H9 (cell line): ENCODE measurements around the gene RUSC2. TPM values are rescaled to one million over a fixed set of nuclear protein-coding genes. Genes with fewer than 3 reads are reported as not detected.

Source experiments
- DNase-seq: peaks from one replicate; pipeline ENCODE4 v3.0.0-alpha.2; 2017
- H2AFZ ChIP-seq: one replicate; pipeline ENCODE4 v1.6.1; 2013; ENCODE audit warnings: mild to moderate bottlenecking, low read length, control low read depth, moderate library complexity
- H2AK5ac ChIP-seq: 2 replicates; pipeline ENCODE4 v1.6.1; 2013; ENCODE audit warnings: low read length, control low read depth, mixed read lengths; ENCODE audit not compliant: insufficient read length
- H2BK120ac ChIP-seq: one replicate; pipeline ENCODE4 v1.6.1; 2013; ENCODE audit warnings: low read depth, mild to moderate bottlenecking, low read length, control low read depth, inconsistent platforms; ENCODE audit not compliant: poor library complexity, severe bottlenecking
- H2BK12ac ChIP-seq: 2 replicates; pipeline ENCODE4 v1.6.1; 2013; ENCODE audit warnings: low read length, control low read depth, mixed read lengths, low read depth; ENCODE audit not compliant: insufficient read length
- H2BK15ac ChIP-seq: 2 replicates; pipeline ENCODE4 v1.6.1; 2013; ENCODE audit warnings: low read depth, low read length, control low read depth
- H2BK20ac ChIP-seq: one replicate; pipeline ENCODE4 v1.6.1; 2013; ENCODE audit warnings: low read depth, mild to moderate bottlenecking, low read length, control low read depth, inconsistent platforms; ENCODE audit not compliant: poor library complexity, severe bottlenecking
- H2BK5ac ChIP-seq: 2 replicates; pipeline ENCODE4 v1.6.1; 2013; ENCODE audit warnings: low read length, control low read depth, mixed read lengths; ENCODE audit not compliant: insufficient read length
- H3K14ac ChIP-seq: 2 replicates; pipeline ENCODE4 v1.6.1; 2013; ENCODE audit warnings: low read length, control low read depth; ENCODE audit not compliant: insufficient read depth
- H3K18ac ChIP-seq: 2 replicates; pipeline ENCODE4 v1.6.1; 2013; ENCODE audit warnings: low read depth, mild to moderate bottlenecking, mixed read lengths, low read length, control low read depth; ENCODE audit not compliant: insufficient read length
- H3K23ac ChIP-seq: 2 replicates; pipeline ENCODE4 v1.6.1; 2013; ENCODE audit warnings: low read length, control low read depth, mixed read lengths, low read depth; ENCODE audit not compliant: insufficient read length
- H3K23me2 ChIP-seq: 2 replicates; pipeline ENCODE4 v1.6.1; 2013; ENCODE audit warnings: low read depth, mild to moderate bottlenecking, mixed read lengths, low read length, control low read depth; ENCODE audit not compliant: insufficient read length, poor library complexity, severe bottlenecking
- H3K27ac ChIP-seq: 2 replicates; pipeline ENCODE4 v1.5.1; 2013; ENCODE audit warnings: low read length, control low read depth, mixed read lengths, low read depth; ENCODE audit not compliant: insufficient read length
- H3K27me3 ChIP-seq: 2 replicates; pipeline ENCODE4 v1.6.1; 2013; ENCODE audit warnings: low read length, control low read depth, inconsistent platforms; ENCODE audit not compliant: insufficient read depth
- H3K4ac ChIP-seq: 2 replicates; pipeline ENCODE4 v1.6.1; 2013; ENCODE audit warnings: low read depth, mild to moderate bottlenecking, control low read depth, inconsistent platforms, low read length, moderate library complexity
- H3K4me1 ChIP-seq: 2 replicates; pipeline ENCODE4 v1.6.1; 2013; ENCODE audit warnings: low read length, control low read depth, inconsistent platforms; ENCODE audit not compliant: insufficient read depth
- H3K4me2 ChIP-seq: 2 replicates; pipeline ENCODE4 v1.6.1; 2013; ENCODE audit warnings: low read length, control low read depth, mixed read lengths; ENCODE audit not compliant: insufficient read length, insufficient read depth
- H3K56ac ChIP-seq: 2 replicates; pipeline ENCODE4 v1.6.1; 2013; ENCODE audit warnings: low read depth, mild to moderate bottlenecking, mixed read lengths, low read length, control low read depth; ENCODE audit not compliant: insufficient read length
- H3K79me1 ChIP-seq: 2 replicates; pipeline ENCODE4 v1.6.1; 2013; ENCODE audit warnings: low read depth, mild to moderate bottlenecking, moderate library complexity, low read length, control low read depth, inconsistent platforms; ENCODE audit not compliant: insufficient read depth, poor library complexity, severe bottlenecking
- H3K79me2 ChIP-seq: 2 replicates; pipeline ENCODE4 v1.6.1; 2013; ENCODE audit warnings: low read length, control low read depth, inconsistent platforms; ENCODE audit not compliant: insufficient read depth
- H3K9ac ChIP-seq: 2 replicates; pipeline ENCODE4 v1.6.1; 2013; ENCODE audit warnings: low read length, control low read depth, mixed read lengths; ENCODE audit not compliant: insufficient read length; ENCODE audit errors: extremely low read depth
- H3K9me3 ChIP-seq: one replicate; pipeline ENCODE4 v1.6.1; 2013; ENCODE audit warnings: low read depth, low read length, inconsistent platforms; ENCODE audit not compliant: control insufficient read depth
- H3T11ph ChIP-seq: one replicate; pipeline ENCODE4 v1.6.1; 2013; ENCODE audit warnings: mild to moderate bottlenecking, low read length, control low read depth, inconsistent platforms
- H4K20me1 ChIP-seq: one replicate; pipeline ENCODE4 v1.6.1; 2013; ENCODE audit not compliant: control insufficient read depth, insufficient read length, insufficient read depth
- H4K5ac ChIP-seq: 2 replicates; pipeline ENCODE4 v1.6.1; 2013; ENCODE audit warnings: low read depth, mild to moderate bottlenecking, mixed read lengths, low read length, control low read depth; ENCODE audit not compliant: insufficient read length
- H4K8ac ChIP-seq: replicated peaks from 2 replicates; pipeline ENCODE4 v1.6.1; 2013; ENCODE audit warnings: low read length, control low read depth, mixed read lengths, low read depth; ENCODE audit not compliant: insufficient read length
- H4K91ac ChIP-seq: 2 replicates; pipeline ENCODE4 v1.6.1; 2013; ENCODE audit warnings: low read depth, mild to moderate bottlenecking, moderate library complexity, mixed read lengths, low read length, control low read depth; ENCODE audit not compliant: insufficient read length
- H3K27ac Mint-ChIP-seq, 3 experiments: 2 replicates in 2 of 3; 3 replicates in 1 of 3; pipeline ENCODE4 v1.8.0; 2020 to 2021; ENCODE audit warnings: mixed read lengths in 3 of 3, mild to moderate bottlenecking in 1 of 3, moderate library complexity in 1 of 3
- H3K27me3 Mint-ChIP-seq: 2 replicates; pipeline ENCODE4 v1.8.0; 2021; ENCODE audit warnings: low read depth, mild to moderate bottlenecking, moderate library complexity, mixed read lengths
- H3K36me3 Mint-ChIP-seq, 3 experiments: 2 replicates in 2 of 3; 3 replicates in 1 of 3; pipeline ENCODE4 v1.8.0; 2020 to 2021; ENCODE audit warnings: low read depth in 3 of 3, mixed read lengths in 3 of 3; ENCODE audit not compliant: insufficient read depth in 1 of 3
- H3K4me1 Mint-ChIP-seq, 2 experiments: 2 replicates each; pipeline ENCODE4 v1.8.0; 2020; ENCODE audit warnings: mixed read lengths in 2 of 2
- H3K4me3 Mint-ChIP-seq, 2 experiments: 2 replicates in 1 of 2; 3 replicates in 1 of 2; pipeline ENCODE4 v1.8.0; 2020 to 2021; ENCODE audit warnings: mild to moderate bottlenecking in 2 of 2, mixed read lengths in 2 of 2, moderate library complexity in 1 of 2
- H3K9me3 Mint-ChIP-seq, 2 experiments: 2 replicates in 1 of 2; 3 replicates in 1 of 2; pipeline ENCODE4 v1.8.0; 2020; ENCODE audit warnings: mild to moderate bottlenecking in 2 of 2, mixed read lengths in 2 of 2, moderate library complexity in 1 of 2
- CTCF ChIP-seq: fragments of 200-600 bp; sonication (generic); conservative IDR thresholded peaks from 3 replicates; pipeline ENCODE4 v1.8.0; 2021; ENCODE audit warnings: antibody characterized with exemption, mild to moderate bottlenecking
- WGBS: extraction: QIAGEN DNeasy Blood & Tissue Kit; methylation state at CpG from one replicate; pipeline ENCODE4 v1.1.7; 2013; ENCODE audit warnings: missing lambda C conversion rate, low lambda C conversion rate, mixed read lengths; ENCODE audit not compliant: insufficient read length; ENCODE audit errors: extremely low coverage; 5-methylcytosine and 5-hydroxymethylcytosine counted together
- total RNA-seq: library from RNA; stranded (reverse); gene quantifications from 2 replicates; pipeline ENCODE4 v1.2.1, GENCODE V29; 2021

RUSC2 gene
- total RNA-seq, 1 experiment from 2014 or later: 6.3 TPM

GRCh38 chr9:35520364-35520710, 30.4 kb downstream of the RUSC2 start:
- H3K36me3 Mint-ChIP-seq: no peaks in the 10 kb centered on the region
- TF ChIP-seq CTCF: no peak
- H3K27ac Mint-ChIP-seq: no peak overlapping the region
- Histone ChIP-seq H2BK5ac (no peak overlapping the region), H3K4me1 (peaks cover 17% of the 10 kb centered on the region), H2BK20ac (no peak overlapping the region), H3K9ac (no peak overlapping the region), H4K91ac (no peak overlapping the region), H3K23ac (no peak overlapping the region), H2AFZ (no peak overlapping the region), H2BK15ac (no peak overlapping the region), H3K4me2 (no peak overlapping the region), H3K4ac (no peak overlapping the region), H3K14ac (no peak overlapping the region), H4K8ac (no peak overlapping the region), H2BK120ac (no peak overlapping the region), H3K9me3 (no peaks in the 10 kb centered on the region), H3K18ac (no peak overlapping the region), H2BK12ac (no peak overlapping the region), H2AK5ac (no peak overlapping the region), H3K79me2 (no peaks in the 10 kb centered on the region), H3K27ac (no peak overlapping the region), H4K5ac (no peak overlapping the region), H3K56ac (no peak overlapping the region), H3T11ph (no peak overlapping the region), H3K23me2 (no peaks in the 10 kb centered on the region), H4K20me1 (no peaks in the 10 kb centered on the region), H3K79me1 (no peaks in the 10 kb centered on the region), H3K27me3 (no peaks in the 10 kb centered on the region)
- DNase-seq: no peak
- no peaks in the 10 kb centered on the region for H3K9me3 Mint-ChIP-seq
- H3K4me1 Mint-ChIP-seq: peaks cover 43 to 47% of the 10 kb centered on the region in 2 experiments
- no CpG with 5 or more reads among the region's 1 CpG for WGBS
- no peak overlapping the region for H3K4me3 Mint-ChIP-seq
- H3K27me3 Mint-ChIP-seq: no peaks in the 10 kb centered on the region
